Measurements from ENCODE around the gene ADGRB2.

ADGRB2 gene

DNA sequence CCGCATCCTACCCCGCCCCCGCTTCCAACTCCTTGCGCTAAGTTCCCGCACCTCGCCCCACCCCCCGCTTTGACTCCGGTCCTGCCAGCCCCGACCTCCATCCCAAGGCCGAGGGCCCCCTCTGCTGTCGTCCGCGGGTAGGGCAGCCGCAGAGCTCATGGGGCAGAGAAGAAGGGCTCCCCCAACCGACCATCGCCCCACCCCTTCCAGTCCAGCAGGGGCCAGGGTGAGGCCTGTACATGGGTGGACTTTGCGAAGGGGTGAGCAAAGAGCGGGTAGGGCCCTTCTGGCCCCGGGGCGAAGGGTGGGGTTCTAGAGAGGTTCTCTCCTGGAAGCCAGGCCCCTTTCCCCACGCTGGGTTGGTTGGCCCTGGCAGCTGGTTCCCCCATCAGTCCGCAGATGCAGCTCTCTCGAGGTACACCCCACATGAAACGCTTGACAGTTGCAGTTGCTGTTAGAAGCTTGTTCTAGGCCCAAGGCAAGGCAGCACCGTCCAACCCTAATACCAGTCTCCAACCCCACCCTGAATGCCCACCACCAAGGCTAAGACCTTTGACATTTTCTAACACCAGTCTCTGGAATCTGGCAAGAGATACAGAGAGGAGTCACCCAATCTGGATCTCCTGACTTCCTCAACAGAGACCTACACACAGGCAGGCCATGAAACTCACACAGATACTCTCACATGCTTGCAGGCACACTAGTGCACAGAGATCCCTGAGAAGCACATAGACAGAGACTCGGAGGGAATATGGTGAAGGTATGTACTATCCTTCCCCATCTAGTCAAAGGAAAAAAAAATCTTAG lies 25.3 kb upstream of the ADGRB2 start:
- CTCF ChIA-PET = interaction anchor here (0.6 to 4.7 kb wide), 51 partner anchors 9 to 632 kb away, joined by 3 to 73 read pairs (median 5); partner anchors contain the start of genes HCRTR1, PEF1 and TMEM39B
- peak; percentile 49 for DNase-seq (ENCODE audit: low read depth, low spot score)
- H3K4me3 ChIP-seq (ENCODE audit: low read depth, low read length) = peak overlapping the region; percentile 76
- TF ChIP-seq, protein P1, sequence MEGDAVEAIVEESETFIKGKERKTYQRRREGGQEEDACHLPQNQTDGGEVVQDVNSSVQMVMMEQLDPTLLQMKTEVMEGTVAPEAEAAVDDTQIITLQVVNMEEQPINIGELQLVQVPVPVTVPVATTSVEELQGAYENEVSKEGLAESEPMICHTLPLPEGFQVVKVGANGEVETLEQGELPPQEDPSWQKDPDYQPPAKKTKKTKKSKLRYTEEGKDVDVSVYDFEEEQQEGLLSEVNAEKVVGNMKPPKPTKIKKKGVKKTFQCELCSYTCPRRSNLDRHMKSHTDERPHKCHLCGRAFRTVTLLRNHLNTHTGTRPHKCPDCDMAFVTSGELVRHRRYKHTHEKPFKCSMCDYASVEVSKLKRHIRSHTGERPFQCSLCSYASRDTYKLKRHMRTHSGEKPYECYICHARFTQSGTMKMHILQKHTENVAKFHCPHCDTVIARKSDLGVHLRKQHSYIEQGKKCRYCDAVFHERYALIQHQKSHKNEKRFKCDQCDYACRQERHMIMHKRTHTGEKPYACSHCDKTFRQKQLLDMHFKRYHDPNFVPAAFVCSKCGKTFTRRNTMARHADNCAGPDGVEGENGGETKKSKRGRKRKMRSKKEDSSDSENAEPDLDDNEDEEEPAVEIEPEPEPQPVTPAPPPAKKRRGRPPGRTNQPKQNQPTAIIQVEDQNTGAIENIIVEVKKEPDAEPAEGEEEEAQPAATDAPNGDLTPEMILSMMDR (IDR thresholded peaks at IDR 0.05; ENCODE audit: insufficient read depth, low read length, missing control alignments) = peak; percentile 99
- POLR2A ChIA-PET = interaction anchor here (0.7 to 2.8 kb wide), 12 partner anchors 9 to 241 kb away, joined by 3 to 15 read pairs (median 4); partner anchors contain the start of genes PEF1 and PTP4A2

DNA sequence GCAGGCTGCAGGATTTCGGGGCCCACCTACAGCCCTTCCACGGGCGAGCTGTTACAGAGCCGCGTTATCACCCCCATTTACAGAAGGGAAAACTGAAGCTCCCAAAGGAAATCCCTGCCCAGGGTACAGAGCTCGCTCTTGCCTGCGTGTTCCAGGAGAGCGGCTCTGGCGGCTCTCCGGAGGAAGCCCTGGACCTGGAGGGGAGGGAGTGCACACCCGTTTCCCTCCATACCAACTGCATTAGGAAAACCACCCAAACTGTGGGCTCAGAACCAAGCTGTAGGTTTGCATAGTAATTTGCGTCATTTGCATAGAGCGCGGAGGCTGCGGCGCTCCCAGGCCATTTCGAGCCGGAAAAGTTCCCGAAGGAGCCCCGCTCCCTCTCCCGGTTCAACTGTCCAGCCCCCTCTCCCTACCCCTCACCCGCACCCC lies 24.7 kb upstream of the ADGRB2 start:
- peak; percentile 56 for DNase-seq (ENCODE audit: low read depth, low spot score)
- POLR2A ChIA-PET = interaction anchor here (0.7 to 2.8 kb wide), 11 partner anchors 10 to 240 kb away, joined by 3 to 15 read pairs (median 4); partner anchors contain the start of genes PEF1 and PTP4A2
- TF ChIP-seq, protein P1 (IDR thresholded peaks at IDR 0.05; ENCODE audit: insufficient read depth, low read length, missing control alignments) = no peak
- CTCF ChIA-PET = interaction anchor here (0.6 to 4.7 kb wide), 51 partner anchors 10 to 631 kb away, joined by 3 to 73 read pairs (median 5); partner anchors contain the start of genes HCRTR1, PEF1, SPOCD1 and TMEM39B
- H3K4me3 ChIP-seq (ENCODE audit: low read depth, low read length) = peak overlapping the region; percentile 76

DNA sequence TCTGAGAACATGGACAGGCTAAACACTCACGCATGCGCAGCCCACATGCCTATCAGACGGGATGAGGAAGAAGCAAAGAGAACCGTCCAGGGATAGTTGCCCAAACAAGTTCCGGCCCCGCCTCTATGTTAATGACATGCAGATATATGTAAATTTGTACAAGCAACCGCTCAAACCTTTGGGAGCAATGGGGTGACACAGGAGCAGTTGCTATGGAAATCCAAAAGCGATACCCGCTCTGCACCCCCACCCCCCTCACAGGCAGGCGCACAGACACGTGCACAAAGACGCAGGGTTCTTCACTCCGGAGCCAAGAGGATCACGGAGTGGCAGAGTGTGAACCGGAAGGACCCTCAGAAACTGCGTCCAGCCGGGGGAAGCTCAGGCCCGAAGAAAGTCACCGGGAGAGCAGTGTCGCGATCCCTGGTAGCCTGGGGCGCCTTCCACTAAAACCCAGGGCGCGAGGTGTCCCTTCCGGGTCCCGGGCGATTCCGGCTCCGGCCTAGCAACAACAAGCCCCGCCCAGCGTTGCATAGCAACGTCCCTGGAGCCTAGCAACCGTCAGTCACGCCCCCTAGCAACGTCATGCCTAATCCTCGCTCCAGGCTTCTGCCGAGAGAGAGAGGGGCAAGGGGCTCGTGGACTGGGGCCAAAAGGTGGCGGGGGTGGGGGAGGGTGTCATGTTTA lies 24.1 kb upstream of the ADGRB2 start:
- DNase-seq (ENCODE audit: low read depth, low spot score) = peak; percentile 26
- TF ChIP-seq, protein P1 (IDR thresholded peaks at IDR 0.05; ENCODE audit: insufficient read depth, low read length, missing control alignments) = no peak
- CTCF ChIA-PET = interaction anchor here (0.6 to 4.7 kb wide), 48 partner anchors 10 to 630 kb away, joined by 3 to 73 read pairs (median 5); partner anchors contain the start of genes PEF1, SPOCD1 and TMEM39B
- POLR2A ChIA-PET = interaction anchor here (0.8 to 2.8 kb wide), 9 partner anchors 10 to 239 kb away, joined by 3 to 15 read pairs (median 4); partner anchors contain the start of gene PTP4A2
- H3K4me3 ChIP-seq (ENCODE audit: low read depth, low read length) = peak overlapping the region; percentile 76

DNA sequence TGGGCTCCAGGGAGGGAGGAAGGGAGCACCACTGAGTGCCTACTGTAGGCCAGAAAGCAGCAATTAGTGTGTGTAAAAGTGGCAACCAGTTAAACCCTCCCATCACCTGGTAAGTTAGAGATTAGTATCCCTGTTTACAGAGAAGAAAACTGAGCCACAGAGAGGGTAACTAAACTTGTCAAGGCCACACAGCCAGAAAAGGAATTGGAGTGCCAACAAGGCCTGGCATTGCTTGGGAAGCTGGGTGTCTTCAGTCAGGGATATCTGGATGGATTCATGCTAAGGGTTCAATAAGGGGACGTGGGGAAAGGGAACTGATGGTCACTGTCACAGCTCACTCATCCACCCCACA lies 23.6 kb upstream of the ADGRB2 start:
- ChIA-PET CTCF (interaction anchor here (0.9 to 4.7 kb wide), 18 partner anchors 10 to 366 kb away, joined by 3 to 73 read pairs (median 15); partner anchors contain the start of genes SPOCD1 and TMEM39B), POLR2A (no interaction called here)
- peak overlapping the region; percentile 0; the same call in 1 of the 2 replicates for H3K4me3 ChIP-seq (ENCODE audit: low read depth, low read length)
- TF ChIP-seq, protein P1 (IDR thresholded peaks at IDR 0.05; ENCODE audit: insufficient read depth, low read length, missing control alignments) = no peak
- DNase-seq (ENCODE audit: low read depth, low spot score) = no peak

DNA sequence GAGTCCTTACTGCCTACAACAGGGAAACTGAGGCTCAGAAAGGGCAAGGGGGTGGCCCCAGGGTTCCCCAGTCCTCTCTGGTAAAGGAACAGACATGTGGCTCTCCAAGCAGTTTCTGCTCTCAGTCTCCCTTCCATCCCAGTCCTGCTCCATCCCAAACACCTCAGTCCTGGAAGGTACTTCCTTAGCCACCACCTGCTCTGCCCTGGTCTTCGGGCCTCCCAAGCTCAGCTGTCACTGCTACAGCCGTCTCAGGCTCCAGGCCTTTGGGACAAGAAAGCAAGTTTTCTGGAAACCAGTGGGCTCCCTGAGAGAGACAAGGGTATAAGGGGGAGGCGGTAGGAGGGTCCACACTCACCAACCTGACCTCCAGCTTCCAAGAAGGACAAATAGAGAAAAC lies 23.1 kb upstream of the ADGRB2 start:
- POLR2A ChIA-PET = no interaction called here
- no peak overlapping the region for H3K4me3 ChIP-seq (ENCODE audit: low read depth, low read length)
- CTCF ChIA-PET = interaction anchor here (1.0 to 4.6 kb wide), 11 partner anchors 9 to 238 kb away, joined by 3 to 46 read pairs (median 17); no protein-coding TSS in a partner anchor
- TF ChIP-seq, protein P1 (IDR thresholded peaks at IDR 0.05; ENCODE audit: insufficient read depth, low read length, missing control alignments) = no peak
- DNase-seq (ENCODE audit: low read depth, low spot score) = no peak
